ENCODE measurements around the gene VCPKMT. TPM values are rescaled to one million over a fixed set of nuclear protein-coding genes. Genes with fewer than 3 reads are reported as not detected.
A peak's percentile ranks its signal among the peaks of the same experiment; 100 is the strongest.

The VCPKMT gene
- total RNA-seq (2022), result 7.1 and 8.8 TPM in 2 replicates
- percentile 93 among the genes with signal in this experiment for Bru-seq, nascent RNA
- percentile 77 among the genes with signal in this experiment for BruChase-seq, experiment 1, labeled RNA remaining after a 6-hour chase
- percentile 88 among the genes with signal in this experiment for BruChase-seq, experiment 2, labeled RNA remaining after a 2-hour chase
- long read RNA-seq, transcript VCPKMT-204 (6 exons, 1,793 nt), result major isoform, 5 of 10 reads
- long read RNA-seq, partial matches to known transcripts, result 1 of 10 reads
- long read RNA-seq, other reads (novel, unspliced or antisense), result 2 of 10 reads

- DNase-seq, result peak; percentile 95
- CTCF ChIA-PET, result interaction anchor here (0.6 to 1.4 kb wide), 3 partner anchors 10 to 264 kb away, joined by 3 to 13 read pairs (median 4); partner anchors contain the start of gene NEMF
- TF ChIP-seq, protein P1, sequence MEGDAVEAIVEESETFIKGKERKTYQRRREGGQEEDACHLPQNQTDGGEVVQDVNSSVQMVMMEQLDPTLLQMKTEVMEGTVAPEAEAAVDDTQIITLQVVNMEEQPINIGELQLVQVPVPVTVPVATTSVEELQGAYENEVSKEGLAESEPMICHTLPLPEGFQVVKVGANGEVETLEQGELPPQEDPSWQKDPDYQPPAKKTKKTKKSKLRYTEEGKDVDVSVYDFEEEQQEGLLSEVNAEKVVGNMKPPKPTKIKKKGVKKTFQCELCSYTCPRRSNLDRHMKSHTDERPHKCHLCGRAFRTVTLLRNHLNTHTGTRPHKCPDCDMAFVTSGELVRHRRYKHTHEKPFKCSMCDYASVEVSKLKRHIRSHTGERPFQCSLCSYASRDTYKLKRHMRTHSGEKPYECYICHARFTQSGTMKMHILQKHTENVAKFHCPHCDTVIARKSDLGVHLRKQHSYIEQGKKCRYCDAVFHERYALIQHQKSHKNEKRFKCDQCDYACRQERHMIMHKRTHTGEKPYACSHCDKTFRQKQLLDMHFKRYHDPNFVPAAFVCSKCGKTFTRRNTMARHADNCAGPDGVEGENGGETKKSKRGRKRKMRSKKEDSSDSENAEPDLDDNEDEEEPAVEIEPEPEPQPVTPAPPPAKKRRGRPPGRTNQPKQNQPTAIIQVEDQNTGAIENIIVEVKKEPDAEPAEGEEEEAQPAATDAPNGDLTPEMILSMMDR (IDR thresholded peaks at IDR 0.05; ENCODE audit: unreplicated experiment), result no peak
- peak within 1 kb of the TSS; percentile 90 for H3K27ac Mint-ChIP-seq (ENCODE audit: unreplicated experiment)
- H3K36me3 Mint-ChIP-seq (ENCODE audit: insufficient read depth, unreplicated experiment), result peaks cover 47% of the 10 kb centered on the region
- no TSS peak for BruUV-seq (replicated peaks)
- H3K4me1 Mint-ChIP-seq (ENCODE audit: low read depth, unreplicated experiment), result peaks cover 8% of the 10 kb centered on the region
- no peaks in the 10 kb centered on the region for H3K27me3 Mint-ChIP-seq (ENCODE audit: unreplicated experiment)
- peak within 1 kb of the TSS; percentile 90 for H3K4me3 Mint-ChIP-seq (ENCODE audit: low read depth, unreplicated experiment)
- intact Hi-C loops (cut with micrococcal nuclease; ENCODE audit: unreplicated experiment), result loop anchor here (10.0 kb wide), 1 partner anchor 418 kb away; the partner anchor contains the start of gene MAP4K5
- no peaks in the 10 kb centered on the region for H3K9me3 Mint-ChIP-seq (ENCODE audit: low read depth, unreplicated experiment)
Measured at GRCh38 chr14:50116181-50116956, at the start of gene VCPKMT. TSS of gene VCPKMT (minus strand) at chr14:50116572. CDS start at chr14:50116552, 20 bp downstream.

GRCh38 chr14:50156111-50156510, 39.7 kb upstream of the VCPKMT start:
- no peak overlapping the region for H3K4me3 Mint-ChIP-seq (ENCODE audit: low read depth, unreplicated experiment)
- intact Hi-C loops (cut with micrococcal nuclease; ENCODE audit: unreplicated experiment), result no loop called here
- peaks cover 6% of the 10 kb centered on the region for H3K36me3 Mint-ChIP-seq (ENCODE audit: insufficient read depth, unreplicated experiment)
- TF ChIP-seq, protein P1 (IDR thresholded peaks at IDR 0.05; ENCODE audit: unreplicated experiment), result no peak
- no peak overlapping the region for H3K27ac Mint-ChIP-seq (ENCODE audit: unreplicated experiment)
- no peaks in the 10 kb centered on the region for H3K27me3 Mint-ChIP-seq (ENCODE audit: unreplicated experiment)
- no peaks in the 10 kb centered on the region for H3K9me3 Mint-ChIP-seq (ENCODE audit: low read depth, unreplicated experiment)
- DNase-seq, result no peak
- no TSS peak for BruUV-seq (replicated peaks)
- CTCF ChIA-PET, result no interaction called here
- H3K4me1 Mint-ChIP-seq (ENCODE audit: low read depth, unreplicated experiment), result no peaks in the 10 kb centered on the region

DNA sequence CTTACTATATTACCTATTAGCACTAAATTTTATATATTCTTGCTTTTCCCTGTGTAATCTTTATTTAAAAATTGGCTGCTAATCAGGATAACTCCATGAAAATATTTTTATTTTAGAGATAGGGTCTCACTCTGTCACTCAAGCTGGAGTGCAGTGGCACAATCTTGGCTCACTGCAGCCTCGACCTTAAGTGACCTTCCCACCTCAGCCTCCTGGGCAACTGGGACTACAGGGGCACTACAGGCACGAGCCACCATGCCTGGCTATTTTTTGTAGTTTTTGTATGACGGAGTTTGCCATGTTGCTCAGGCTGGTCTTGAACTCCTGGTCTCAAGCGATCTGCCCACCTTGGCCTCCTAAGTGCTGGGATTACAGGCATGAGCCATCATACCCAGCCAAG, 32.4 kb upstream of the VCPKMT start:
- Mint-ChIP-seq H3K9me3 (ENCODE audit: low read depth, unreplicated experiment) (no peaks in the 10 kb centered on the region), H3K4me3 (ENCODE audit: low read depth, unreplicated experiment) (no peak overlapping the region), H3K36me3 (ENCODE audit: insufficient read depth, unreplicated experiment) (peaks cover 6% of the 10 kb centered on the region), H3K4me1 (ENCODE audit: low read depth, unreplicated experiment) (no peaks in the 10 kb centered on the region), H3K27ac (ENCODE audit: unreplicated experiment) (no peak overlapping the region), H3K27me3 (ENCODE audit: unreplicated experiment) (no peaks in the 10 kb centered on the region)
- TF ChIP-seq, protein P1 (IDR thresholded peaks at IDR 0.05; ENCODE audit: unreplicated experiment), result no peak
- CTCF ChIA-PET, result interaction anchor here (0.7 kb wide), 1 partner anchor 17 kb away, joined by 3 read pairs; no protein-coding TSS in a partner anchor
- no peak for DNase-seq
- intact Hi-C loops (cut with micrococcal nuclease; ENCODE audit: unreplicated experiment), result no loop called here
- BruUV-seq (replicated peaks), result no TSS peak

DNA sequence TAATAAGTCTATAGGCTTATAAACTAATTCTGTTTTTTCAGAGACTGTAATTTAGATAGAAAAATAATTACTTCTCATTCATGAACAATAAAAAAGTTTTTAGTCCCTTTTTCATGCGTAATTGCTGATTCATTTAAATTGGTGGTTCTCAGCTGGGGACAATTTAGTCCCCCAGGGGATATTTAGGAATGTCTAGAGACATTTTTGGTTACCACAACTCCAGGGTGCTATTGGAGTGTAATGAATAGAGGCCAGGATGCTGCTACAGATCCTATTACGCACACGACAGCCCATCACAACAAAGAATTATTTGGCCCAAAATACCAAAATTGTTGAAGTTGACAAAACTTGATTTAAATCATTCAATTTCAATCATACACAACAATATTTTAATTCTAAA, 22.8 kb upstream of the VCPKMT start:
- Mint-ChIP-seq H3K9me3 (ENCODE audit: low read depth, unreplicated experiment) (no peaks in the 10 kb centered on the region), H3K4me1 (ENCODE audit: low read depth, unreplicated experiment) (no peaks in the 10 kb centered on the region), H3K36me3 (ENCODE audit: insufficient read depth, unreplicated experiment) (no peaks in the 10 kb centered on the region), H3K4me3 (ENCODE audit: low read depth, unreplicated experiment) (no peak overlapping the region), H3K27me3 (ENCODE audit: unreplicated experiment) (no peaks in the 10 kb centered on the region), H3K27ac (ENCODE audit: unreplicated experiment) (no peak overlapping the region)
- TF ChIP-seq, protein P1 (IDR thresholded peaks at IDR 0.05; ENCODE audit: unreplicated experiment), result no peak
- no peak for DNase-seq
- CTCF ChIA-PET, result no interaction called here
- intact Hi-C loops (cut with micrococcal nuclease; ENCODE audit: unreplicated experiment), result no loop called here
- BruUV-seq (replicated peaks), result no TSS peak
